Measurements from ENCODE around the gene ST3GAL4.
A peak's percentile ranks its signal among the peaks of the same experiment; 100 is the strongest.
"Not testable (repeated sequence)": the region's sequence is repeated elsewhere in the genome, so short reads cannot be mapped to it uniquely, and the experiment has no call there.

The ST3GAL4 gene

DNA sequence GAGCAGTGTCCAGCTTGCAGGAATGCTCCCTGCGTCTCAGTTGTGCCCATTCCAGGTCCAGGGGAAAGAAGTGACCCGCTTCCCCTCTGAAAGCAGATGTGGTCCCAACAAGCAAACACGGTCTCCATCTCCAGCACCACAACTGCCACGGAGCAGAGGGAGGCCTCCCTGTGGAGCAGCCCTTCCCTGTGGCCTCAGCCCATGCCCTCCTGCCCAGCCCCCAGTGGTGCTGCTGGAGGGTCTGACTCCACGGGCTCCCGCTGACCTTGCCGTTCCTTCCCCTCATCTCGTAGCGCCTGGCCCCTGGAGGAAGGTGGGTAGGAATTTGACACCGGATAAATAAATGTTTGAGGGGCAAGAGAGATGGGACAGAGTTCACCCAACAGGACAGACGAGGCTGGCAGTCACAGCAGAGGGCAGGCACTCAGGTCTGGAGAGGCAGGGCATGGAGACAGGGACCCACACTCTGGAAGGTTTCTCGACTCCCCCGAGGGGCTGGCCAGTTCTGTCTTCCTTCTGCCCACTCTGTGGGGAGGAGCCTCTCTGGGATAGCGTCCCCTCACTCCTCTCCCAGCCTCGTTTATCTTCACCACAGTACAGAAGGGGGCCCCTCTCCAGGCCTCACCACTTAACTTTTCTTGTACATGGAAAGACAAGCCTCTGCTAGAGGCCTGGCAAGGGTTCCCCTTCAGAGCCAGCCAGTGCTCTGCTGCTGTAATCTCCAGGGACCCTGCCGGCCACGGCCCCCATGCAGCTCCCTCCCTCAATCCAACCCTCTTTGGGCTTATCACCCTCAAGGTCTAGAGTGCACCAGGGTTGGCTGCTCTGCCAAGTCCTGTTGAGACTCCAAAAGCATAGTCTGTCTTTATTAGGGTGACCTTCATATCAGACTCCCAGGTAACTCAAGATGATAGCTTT, 7.5 kb upstream of the ST3GAL4 start:
- no peak for DNase-seq

DNA sequence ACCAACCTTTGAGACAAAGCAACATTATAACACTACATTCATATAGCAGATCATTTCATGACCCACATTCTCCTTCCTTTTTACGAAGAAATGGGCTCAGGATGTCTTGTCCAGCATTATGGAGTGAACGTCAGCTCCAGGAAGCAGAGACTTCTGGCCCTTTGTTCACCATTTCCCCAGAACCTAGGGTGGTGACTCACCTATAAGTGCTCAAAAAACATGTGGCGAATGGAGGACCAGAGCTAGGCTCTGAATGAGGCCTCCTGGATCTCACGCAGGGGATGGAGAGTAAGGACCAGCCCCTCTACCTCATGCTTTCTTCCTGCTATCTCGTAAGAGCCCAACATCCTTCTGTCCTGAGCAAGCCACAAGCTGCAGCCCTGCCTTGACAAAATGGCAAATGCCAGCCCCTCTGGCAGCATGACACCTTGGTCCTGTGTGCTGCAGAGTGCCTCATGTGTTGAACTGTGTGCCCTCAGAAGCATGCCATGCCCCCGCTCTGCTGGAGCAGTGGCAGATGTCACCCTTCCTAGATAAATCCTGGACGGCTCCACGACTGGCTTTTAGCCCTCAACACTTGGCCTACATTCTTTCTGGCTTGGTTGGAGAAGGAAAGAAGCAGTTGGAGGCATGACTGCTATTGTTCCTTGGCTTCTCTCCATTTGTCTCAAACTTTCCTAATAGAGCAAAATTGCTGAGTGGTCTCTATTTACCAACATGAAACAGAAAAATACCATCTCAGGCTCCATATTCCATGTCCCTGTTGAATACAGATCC, 6.5 kb upstream of the ST3GAL4 start:
- no peak for DNase-seq

DNA sequence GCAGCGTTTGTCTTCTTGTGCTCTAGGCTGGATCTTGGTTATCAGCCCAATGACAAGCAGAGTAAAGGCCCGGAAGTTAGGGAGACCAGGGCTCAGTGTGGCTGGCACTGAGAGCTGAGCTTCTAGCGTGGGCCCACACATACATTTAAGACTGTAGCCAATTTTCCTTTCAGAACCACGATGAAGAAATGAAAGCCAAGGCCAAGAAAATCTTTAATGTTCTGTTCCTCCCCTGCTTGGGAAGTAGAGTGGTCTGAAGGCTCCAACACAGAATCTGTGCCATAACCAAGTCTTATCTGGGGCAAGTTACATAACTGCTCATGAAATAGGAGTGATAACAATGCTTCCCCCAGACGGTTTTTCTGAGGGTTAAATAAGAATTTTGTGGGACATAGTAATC, 4.7 kb upstream of the ST3GAL4 start:
- no peak for DNase-seq

- DNase-seq = no peak
Measured at GRCh38 chr11:126352163-126352562, 3.3 kb upstream of the ST3GAL4 start.

GRCh38 chr11:126352934-126353801, 2.3 kb upstream of the ST3GAL4 start:
- no peak for DNase-seq

DNA sequence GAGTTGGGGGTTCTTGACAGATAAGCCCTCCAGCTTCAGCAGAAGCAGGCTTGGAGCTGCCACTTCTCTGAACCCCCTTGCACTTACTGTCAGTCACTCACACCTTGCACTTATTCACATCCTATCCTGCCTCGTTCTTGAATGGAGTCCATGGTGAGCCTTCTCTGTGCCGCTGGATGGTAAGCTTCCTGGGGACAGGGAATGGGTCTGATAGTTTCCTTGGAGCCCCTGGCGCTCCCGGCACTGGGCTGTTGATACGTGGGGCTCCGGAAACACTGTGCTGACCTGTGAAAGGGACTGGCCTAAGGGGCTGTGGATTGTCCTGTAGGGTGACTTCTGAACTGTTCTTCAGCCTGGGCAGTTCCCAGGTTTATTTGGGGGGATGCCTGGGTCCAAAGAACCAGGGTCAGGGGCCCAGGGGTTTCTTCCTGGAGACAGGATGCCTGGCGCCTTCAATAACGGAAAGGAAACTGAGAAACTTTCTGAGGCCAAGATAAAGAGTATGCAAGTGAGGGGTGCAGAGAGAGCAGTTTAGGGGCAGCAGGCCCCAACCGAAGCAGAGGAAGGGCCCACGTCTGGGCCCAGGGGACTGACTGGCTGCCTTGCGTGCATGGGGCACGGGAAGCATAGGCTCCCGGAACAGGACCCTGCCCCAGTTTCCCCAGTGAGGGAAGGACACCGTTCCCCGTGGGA, 709 bp upstream of the ST3GAL4 start:
- no peak for DNase-seq

DNA sequence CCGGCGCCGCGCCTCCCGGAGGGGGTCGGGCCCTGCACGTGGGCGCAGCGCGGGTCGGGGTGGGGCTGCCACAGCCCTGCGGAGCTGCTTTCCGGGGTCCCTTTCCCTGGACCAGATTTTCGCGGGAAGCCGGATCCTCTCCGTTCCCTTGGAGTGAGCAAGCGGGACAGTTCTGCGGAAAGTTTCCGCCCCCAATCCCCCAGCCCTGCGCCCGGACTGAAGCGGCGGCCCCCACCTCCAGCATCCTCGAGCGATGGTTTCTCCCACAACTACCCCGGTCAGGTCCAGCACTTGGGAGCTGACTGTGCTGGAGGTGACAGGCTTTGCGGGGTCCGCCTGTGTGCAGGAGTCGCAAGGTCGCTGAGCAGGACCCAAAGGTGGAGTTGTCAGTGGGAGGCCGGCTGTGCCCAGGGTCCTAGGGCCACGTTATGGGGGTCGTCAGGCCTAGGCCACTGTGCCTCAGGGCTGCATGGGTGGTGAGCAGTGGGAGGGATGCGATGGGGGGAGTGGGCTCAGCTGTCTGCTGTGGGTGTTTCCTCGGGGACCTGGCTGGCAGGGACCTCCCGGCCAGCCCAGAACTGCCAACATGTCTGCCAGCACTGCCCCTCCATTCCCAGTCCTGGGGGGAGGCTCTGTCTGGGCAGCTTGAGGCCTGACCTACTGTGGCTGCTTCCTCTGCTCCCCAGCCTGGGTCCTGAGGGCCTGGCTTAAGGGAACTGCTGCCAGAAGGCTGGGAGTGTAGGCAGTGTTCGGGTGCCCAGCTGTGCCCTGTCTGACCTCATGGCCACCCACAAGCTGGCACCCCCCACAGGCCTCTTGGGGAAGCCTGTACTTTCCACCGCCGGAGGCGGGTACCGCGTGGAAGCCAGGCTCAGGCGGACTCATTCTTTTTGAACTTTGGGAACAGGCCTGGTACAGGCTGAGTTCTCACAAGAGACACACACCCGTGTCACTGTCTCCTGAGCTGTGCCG, 726 bp downstream of the ST3GAL4 start:
- peak; percentile 46 for DNase-seq

- no peak for DNase-seq
Measured at GRCh38 chr11:126357055-126357962, 1.8 kb downstream of the ST3GAL4 start.

- DNase-seq = no peak
Measured at GRCh38 chr11:126357969-126358762, 2.7 kb downstream of the ST3GAL4 start.

GRCh38 chr11:126358763-126359160, 3.3 kb downstream of the ST3GAL4 start:
- DNase-seq = no peak

DNA sequence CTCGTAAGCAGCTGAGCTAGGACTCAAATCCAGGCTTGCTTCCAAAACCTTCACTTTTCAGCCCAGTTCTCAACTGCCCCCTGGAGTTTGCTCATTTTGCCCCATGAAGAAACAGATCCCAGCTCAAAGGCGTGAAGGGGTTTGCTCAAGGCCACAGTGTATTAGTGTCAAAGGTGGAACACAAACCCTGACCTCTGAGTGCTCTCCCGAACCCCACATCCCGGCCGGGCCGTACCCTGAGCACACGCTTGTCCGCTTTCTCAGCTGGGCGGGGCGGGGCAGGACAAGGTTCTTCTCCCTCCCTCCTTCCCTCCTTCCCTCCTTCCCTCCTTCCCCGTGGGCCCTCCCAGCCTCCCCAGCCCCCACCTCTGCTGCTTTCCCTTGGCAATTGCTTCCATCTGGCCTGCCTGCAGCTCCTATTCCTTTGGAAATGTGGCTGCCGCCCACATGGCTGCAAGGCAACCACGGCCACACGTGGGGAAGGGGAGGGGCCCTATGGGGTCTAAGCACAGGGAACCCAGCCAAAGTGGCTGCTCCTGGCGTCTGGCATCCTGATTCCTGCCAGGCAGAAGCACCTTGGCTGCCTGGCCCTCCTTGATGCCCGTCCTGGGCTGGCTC, 4.1 kb downstream of the ST3GAL4 start:
- DNase-seq = peak; percentile 92

DNA sequence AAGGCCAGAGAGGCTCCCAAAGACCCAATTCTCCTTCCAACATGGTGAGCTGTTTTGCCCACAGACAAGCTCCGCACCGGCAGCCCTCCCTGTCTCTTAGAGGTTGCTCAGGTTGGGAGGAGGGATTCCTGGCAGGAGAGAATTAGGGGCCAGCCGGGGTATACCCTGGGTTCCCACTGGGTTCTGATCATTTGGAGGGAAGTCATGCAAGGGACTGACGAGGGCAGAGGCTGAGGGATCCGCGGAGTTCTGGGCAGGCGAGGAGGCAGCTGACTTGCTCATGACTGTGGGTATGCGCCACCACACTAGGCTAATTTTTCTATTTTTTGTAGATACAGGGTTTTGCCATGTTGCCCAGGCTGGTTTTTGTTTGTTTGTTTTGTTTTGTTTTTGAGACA, 4.6 kb downstream of the ST3GAL4 start:
- peak; percentile 40 for DNase-seq

DNA sequence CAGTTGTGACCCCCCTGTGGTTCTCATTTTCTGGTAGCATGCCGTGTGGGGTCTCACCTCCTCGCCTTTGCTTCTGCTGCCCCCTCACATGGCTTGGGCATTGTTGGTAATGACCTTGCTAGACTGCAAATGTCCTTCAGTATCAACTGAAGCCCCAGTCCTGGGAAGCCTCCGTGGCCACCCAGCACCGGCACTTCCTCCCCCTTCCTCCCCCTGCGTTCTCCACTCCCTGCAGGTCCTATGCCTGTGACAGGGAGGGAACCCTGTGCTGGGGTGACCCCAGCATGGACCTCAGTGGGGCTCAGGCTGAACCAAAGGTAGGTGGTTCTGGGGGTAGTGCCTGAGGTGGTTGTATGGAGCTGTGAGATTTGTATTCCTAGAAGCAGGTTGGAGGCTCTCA, 5.9 kb downstream of the ST3GAL4 start:
- DNase-seq = no peak

- DNase-seq = no peak
Measured at GRCh38 chr11:126362879-126363655, 7.6 kb downstream of the ST3GAL4 start.

- no peak for DNase-seq
Measured at GRCh38 chr11:126363706-126364248, 8.3 kb downstream of the ST3GAL4 start.

GRCh38 chr11:126364735-126365134, 9.2 kb downstream of the ST3GAL4 start:
- DNase-seq = not testable (repeated sequence)

DNA sequence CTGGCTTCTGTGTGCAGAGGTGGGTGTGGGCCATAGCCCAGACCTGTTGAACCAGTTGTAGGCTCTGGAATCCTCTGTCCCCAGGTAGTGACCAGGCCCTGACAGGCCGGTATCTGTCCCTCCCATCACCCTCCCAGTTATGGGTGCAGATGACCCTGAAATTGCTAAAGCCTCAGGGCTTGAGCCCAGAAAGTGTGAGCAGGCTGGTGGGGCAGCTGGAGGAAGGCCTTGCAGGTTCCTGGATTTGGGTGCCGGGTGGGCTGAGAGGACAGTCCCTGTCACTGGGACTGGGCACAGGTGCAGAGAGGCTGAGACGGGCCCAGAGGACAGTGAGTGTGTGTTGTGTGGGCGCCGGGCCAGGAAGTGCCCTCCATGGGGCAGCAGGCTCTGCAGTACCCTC, 10.0 kb downstream of the ST3GAL4 start:
- DNase-seq = not testable (repeated sequence)
